Adrenal gland (tissue), 5 donors: Measurements from ENCODE around the gene DTD1.

Experiments
- CTCF ChIP-seq, 6 experiments: fragments of 450-650 bp in 4 of 6; fragments of 200-600 bp in 2 of 6; sonication (generic) in 1 of 6; IDR thresholded peaks; 1 replicate in 5 of 6; 2 replicates in 1 of 6; pipeline versions ENCODE4 v1.5.1 to v1.8.0; 2016 to 2021; ENCODE audit warnings: antibody characterized with exemption in 6 of 6, mild to moderate bottlenecking in 2 of 6, moderate library complexity in 1 of 6
- POLR2A ChIP-seq, 2 donors: fragments of 450-650 bp; IDR thresholded peaks; one replicate each; pipeline ENCODE4 v1.6.1; 2017; ENCODE audit warnings: antibody characterized with exemption in 2 of 2, mild to moderate bottlenecking in 2 of 2, moderate library complexity in 1 of 2
- donor health status: DM: no; HTN: no; CAD: no.

GRCh38 chr20:18567739-18568091 lies 20.1 kb upstream of the DTD1 start:
- TF ChIP-seq CTCF (IDR thresholded peaks at IDR 0.05), result no peak
- no peak for TF ChIP-seq POLR2A (IDR thresholded peaks at IDR 0.05)
